NCI-H2107 treated with DMSO at 0.1 percent for 48 hours (cell line): ENCODE data around the gene TAGLN2.

ENCODE experiments used
- DNase-seq: peaks from one replicate; lab custom pipeline; 2025; ENCODE audit not compliant: unreplicated experiment; lab: John Stamatoyannopoulos, UW

The TAGLN2 gene

GRCh38 chr1:159936273-159936904 lies 11.1 kb upstream of the TAGLN2 start:
- peak; percentile 60 for DNase-seq

- no peak for DNase-seq
These were observed 10.5 kb upstream of the TAGLN2 start for GRCh38 chr1:159935719-159936272.

GRCh38 chr1:159935305-159935704 lies 10.0 kb upstream of the TAGLN2 start:
- DNase-seq: no peak

GRCh38 chr1:159934136-159935039 lies 9.1 kb upstream of the TAGLN2 start:
- DNase-seq: no peak

GRCh38 chr1:159933347-159933746 lies 8.0 kb upstream of the TAGLN2 start:
- DNase-seq: no peak

GRCh38 chr1:159932296-159933285 lies 7.3 kb upstream of the TAGLN2 start:
- DNase-seq: no peak

- no peak for DNase-seq
These were observed 6.5 kb upstream of the TAGLN2 start for GRCh38 chr1:159931795-159932173.

GRCh38 chr1:159931101-159931794 lies 5.9 kb upstream of the TAGLN2 start:
- DNase-seq: no peak

- no peak for DNase-seq
These were observed 5.3 kb upstream of the TAGLN2 start for GRCh38 chr1:159930634-159931033.

GRCh38 chr1:159930216-159930615 lies 4.9 kb upstream of the TAGLN2 start:
- no peak for DNase-seq

GRCh38 chr1:159929155-159930051 lies 4.1 kb upstream of the TAGLN2 start:
- DNase-seq: no peak

- DNase-seq: no peak
These were observed 3.3 kb upstream of the TAGLN2 start for GRCh38 chr1:159928491-159929050.

GRCh38 chr1:159927849-159928431 lies 2.6 kb upstream of the TAGLN2 start:
- no peak for DNase-seq

GRCh38 chr1:159927211-159927848 lies 2.0 kb upstream of the TAGLN2 start:
- no peak for DNase-seq

GRCh38 chr1:159925719-159926078 lies 392 bp upstream of the TAGLN2 start:
- no peak for DNase-seq

GRCh38 chr1:159924025-159924790 lies 1.1 kb downstream of the TAGLN2 start:
- no peak for DNase-seq

- peak; percentile 81 for DNase-seq
These were observed 1.9 kb downstream of the TAGLN2 start for GRCh38 chr1:159923203-159924024.
